Measurements from ENCODE around the gene ATXN10.

The ATXN10 gene

DNA sequence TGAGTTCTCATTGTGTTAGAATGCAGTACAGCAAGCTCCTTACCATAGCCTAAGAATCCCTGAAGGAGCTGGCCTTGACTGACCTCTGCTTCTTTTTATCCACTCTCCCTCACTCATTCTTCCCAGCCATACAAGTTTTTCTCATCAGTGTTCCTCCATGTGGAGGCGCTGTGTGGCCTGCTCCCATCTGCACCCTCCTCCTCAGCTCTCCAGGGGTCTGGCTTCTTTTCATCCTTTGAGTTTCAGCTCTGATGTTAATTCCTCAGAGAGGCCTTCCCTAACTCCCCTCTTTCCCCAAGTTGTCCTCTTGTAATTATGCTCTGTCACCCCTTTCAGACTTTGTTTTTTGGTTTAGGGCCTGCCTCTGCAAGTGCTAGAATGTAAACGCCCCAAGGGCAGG is 160.5 kb downstream of the ATXN10 start:
- no peak for DNase-seq

DNA sequence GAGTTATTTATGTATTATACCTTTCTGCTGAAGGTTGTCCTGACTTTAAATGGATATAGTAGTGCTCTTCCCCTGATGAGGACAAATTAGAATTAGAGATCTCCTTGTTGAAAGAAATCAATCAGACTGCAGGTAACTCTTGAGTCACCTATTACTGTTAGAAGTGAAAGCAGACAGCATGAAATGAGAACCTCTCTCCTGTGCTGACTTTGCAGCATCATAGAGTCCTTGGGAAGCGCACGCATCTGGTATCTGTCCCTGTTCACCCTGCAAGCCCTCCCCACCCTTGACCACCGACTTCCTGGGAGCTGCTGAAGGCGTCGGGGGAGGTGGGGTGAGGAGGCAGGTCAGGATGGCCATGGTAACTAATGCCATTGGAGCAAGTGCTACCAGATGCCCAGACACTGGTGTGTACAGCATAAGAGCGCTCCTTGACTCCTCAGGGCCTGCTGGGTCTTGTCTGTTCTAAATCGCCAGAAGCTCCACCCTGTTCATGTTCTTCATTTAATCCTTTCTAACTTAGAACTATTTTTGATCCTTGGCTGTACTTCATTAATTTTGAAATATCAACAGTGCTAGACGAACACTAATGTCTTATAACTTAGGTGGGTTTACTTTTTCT is 161.4 kb downstream of the ATXN10 start:
- DNase-seq, result no peak

DNA sequence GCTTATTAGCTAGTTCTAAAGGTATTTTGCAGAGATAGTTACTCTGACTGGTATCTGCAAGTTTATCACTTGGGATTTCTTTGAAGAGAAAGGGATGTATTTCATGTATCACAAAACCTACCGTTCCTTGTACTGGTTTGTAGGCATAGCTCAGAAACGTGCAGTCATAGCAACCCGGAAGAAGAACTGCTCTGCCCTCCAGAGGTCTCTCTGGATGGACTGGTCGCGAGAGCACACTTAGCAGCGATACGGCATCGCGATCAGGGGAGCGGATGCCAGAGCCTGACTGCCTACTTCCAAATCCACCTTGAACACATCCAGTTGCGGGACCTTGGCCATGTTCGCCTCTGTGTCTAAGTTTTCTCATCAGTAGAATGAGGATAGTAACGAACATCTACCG is 162.0 kb downstream of the ATXN10 start:
- DNase-seq, result no peak

DNA sequence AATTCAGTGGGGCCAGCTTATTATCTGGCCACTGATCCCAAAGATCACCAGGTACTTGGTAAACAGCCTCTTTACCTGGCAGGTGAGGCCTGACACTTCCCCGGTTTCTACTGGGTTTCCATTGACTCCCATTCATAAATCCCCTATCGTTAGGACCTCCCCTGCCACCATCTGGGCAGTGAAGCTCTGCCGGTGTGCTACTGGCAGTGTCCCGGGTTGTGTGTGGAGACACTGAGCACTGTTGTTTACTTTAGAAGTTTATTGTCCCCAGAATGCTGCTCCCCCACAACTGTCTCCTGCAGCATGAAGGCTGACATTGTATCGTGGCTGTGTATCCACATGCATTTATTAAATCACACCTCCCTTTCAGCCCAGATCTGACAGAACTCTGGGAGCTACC is 162.6 kb downstream of the ATXN10 start:
- DNase-seq, result no peak

DNA sequence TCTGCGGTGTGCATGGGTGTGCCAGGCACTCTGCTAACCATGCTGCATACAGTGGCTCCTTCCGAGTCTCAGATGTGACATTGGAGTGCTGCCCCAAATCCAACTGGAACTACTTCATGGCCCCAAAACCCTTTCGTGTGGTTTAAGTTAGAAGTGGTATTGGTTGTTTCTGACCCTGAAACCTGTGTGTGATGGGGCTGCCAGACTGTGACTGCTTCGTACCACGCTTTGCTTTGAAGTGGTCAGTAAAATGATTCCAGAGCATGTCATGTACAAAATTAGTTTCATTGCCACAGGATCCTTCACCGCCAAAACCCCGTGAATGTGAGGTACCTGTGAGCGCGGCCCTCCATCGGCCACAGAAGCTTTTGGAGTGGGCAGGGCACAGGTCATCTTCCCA is 163.2 kb downstream of the ATXN10 start:
- DNase-seq, result no peak

DNA sequence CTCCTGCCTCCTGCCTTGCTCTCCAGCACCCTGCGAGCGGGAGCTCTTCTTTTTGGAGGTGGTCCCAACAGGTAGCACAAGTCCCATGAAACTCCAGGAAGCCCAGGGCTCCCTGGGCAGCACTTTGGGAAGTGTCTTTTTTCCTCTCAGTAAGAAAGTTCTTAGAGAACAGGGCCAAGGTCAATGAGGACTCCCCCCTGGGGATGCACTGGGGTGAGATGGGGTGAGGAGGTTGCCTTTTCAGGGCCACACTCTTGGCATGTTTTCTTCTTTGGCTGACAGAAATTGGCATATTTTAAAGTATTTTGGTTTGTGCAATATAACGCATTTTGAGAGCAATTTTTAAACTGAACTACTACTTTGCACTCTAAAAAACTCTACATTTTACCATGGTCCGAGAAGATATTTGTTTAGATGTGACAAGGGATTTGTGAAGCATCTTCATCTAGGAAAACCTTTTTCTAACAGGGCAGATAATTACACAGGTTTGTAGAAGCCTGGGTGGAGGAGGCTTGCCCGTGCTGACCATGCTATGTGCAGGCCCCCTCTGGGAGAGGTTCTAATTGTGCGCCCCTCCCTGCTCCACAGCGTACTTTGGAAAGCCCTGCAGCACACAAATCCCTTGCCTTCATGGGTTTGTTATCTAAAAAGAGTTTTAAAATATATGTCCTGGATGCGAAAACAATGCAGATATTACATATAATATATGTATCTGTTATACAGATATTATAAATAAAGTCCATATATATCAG is 165.0 kb downstream of the ATXN10 start:
- no peak for DNase-seq

DNA sequence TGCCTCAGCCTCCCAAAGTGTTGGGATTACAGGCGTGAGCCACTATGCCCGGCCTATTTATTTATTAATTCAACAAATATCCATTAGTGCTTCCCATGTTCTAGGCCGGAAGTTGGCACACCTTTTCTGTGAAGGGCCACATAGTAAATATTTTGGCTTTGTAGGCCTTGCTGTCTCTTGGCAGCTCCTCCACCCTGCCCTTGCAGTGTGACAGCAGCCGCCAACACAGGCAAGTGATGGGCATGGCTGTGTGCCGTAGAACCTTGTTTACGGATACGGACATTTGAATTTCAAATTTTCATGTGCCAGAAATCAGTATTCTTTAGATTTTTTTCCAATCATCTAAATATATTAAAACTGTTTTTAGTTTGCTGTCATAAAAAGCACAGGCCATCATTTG is 165.9 kb downstream of the ATXN10 start:
- no peak for DNase-seq

DNA sequence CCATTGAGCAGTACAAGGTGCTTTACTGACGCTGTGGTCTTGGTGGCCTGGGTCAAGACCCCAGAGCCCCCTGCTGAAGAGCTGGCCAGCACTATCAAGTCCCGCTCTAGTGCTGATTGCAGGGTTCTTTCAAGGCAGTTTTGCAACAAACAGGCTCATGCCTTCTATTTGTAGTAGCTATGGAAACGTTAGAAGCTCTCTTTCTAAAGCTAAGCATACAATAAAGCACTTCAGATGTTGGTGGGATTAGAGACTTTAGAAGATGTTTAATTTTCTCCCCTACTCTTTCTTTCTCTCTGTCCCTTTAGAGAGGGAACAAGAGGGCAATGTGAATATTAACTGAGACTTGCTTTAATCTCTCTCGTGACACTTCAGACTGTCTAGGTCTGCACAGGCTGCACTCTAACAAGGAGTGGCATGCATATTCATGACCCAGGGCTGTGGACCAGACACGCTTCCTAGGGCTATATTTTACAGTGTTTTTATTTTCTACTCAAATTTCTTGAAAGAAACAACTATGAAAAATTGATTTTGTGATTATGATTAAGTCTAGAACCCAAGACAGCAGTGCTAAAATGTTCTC is 166.8 kb downstream of the ATXN10 start:
- no peak for DNase-seq

DNA sequence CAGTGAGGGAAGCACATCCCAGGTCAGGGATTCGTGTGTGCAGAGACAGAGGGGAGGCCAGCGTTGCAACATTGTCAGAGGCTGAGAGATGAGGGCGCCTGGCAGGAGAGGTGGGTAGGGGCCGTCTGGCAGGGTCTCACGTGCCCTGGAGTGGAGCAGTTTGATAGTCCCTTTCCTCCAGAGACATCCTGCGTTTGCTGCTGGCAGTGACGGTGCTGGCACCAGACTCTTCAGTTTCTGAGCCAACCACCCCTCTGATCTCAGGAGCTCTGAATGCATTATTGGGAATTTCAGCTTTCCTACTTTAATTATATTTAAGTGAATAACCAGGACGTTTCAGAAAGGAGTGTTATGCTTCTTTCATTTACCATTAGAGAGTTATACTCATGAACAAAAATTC is 168.8 kb downstream of the ATXN10 start:
- no peak for DNase-seq

DNA sequence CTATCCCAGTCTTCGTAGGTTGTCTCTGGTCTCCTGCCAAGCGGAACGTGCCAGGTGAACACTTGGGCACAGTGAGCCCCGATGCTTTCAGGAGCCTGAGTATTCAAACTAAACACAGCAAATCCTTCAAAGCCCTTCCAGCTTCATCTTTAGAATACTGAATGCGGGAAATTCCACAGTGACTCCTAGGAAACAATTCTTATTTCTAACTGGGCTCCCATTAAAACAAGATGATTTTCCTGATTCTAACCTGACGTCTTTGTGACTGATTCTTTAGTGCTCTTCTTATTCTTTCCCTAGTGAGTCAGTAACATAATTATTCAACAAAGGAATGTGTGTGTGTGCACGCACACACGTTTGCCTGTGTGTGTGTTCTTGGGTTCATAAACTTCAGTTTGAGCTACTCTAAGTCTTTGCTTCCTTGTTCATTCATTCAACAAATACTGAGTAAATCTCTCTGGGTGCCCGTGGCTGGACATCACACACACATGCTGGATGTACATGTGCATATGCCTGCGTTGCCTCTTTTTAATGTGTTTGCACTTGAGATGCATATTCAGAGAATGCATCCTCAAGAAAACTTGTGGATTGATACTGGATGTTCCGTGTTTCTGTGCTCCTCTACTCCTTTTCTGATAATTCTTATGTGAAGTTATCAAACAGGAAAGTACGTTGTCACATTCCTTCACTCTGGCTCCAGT is 170.8 kb downstream of the ATXN10 start:
- no peak for DNase-seq

DNA sequence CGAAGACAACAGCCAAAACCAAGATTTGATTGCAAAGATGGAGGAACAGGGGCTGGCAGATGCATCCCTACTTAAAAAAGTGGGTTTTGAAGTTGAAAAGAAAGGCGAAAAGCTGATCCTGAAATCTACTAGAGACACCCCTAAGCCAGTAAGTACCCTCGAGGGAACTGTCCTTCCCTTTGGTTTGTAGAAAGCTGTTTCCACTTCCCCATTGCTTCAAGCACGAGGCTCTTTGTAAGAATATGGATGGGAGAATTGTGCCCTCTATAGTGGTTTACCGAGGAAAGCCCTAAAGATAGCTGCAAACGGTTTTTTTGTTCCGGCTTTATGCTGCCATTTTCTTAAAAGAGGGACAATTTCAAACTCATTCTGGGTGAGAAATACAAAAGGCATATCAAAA is 171.4 kb downstream of the ATXN10 start:
- no peak for DNase-seq

DNA sequence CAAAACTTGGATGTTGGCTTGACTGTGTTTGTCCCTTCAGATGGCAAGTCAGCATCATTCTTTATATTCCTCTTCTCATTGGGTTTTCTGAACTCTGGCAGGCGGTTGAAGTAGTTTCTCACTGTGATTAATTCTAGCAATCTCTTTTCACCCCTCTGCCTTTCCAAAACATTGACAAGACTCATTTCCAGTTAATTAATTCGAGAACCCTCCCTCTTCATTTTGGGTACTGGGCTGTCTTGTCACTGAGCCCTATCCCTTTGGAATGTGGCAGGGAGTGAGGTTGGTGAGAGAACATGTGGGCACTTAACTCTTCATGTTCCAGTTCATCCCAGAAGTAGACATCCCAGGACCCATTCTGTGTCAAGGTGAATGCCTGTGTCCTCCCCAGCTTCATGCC is 172.4 kb downstream of the ATXN10 start:
- DNase-seq, result no peak

DNA sequence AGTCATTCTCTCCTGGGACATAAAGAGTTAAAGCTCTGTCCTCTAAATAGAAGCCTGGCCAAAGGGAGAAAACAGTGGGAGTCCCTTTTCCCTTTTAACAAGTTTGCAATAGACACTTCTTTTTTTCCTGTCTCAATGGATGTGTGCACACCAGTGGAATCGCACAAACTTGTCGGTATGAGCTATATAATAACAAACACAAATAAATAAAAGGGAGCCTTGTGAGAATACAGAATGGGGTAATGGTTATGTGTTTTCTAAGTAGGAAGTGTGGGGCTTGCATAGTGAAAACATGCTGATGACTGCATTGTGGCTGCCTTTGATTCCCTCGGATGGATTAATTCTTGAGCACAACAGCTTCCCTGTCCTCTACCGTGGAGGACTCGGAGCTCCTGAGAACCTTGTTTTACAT is 173.4 kb downstream of the ATXN10 start:
- no peak for DNase-seq

DNA sequence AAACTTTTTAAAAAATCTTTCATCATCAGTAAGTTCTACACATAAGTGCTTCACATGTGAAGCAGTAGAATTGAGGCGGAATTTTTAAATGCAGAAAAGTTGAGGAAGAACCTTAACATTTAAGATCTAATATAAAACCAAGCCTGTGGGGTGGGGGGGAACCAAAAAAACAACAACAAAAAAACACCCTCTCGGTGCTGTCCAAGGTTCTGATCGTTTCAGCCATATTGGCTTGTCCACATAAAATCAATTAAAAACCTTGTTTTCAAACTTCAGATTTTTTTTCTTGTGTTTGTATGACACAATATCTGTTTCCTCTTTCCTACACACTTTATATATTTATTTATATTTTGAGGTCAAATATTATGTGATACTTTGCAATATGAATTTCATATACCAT is 175.3 kb downstream of the ATXN10 start:
- DNase-seq, result no peak

DNA sequence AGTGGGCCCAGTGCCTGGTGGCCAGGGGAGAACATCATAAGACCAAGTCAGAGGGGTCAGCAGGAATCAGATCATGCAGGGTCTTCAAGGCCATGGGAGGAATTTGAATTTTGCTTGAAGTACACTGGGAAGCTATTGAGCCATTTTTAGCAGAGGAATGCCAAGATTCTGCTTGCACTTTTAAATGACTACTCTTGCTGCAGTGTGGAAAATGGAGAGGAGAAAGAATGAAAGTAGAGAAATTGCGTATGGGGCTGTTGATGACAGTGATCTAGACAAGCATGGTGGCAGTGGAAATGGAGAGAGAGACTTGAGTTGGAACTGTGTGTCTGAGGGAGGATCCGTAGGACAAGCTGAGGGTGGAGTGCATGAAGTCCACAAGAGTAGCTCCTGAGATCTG is 177.3 kb downstream of the ATXN10 start:
- no peak for DNase-seq

DNA sequence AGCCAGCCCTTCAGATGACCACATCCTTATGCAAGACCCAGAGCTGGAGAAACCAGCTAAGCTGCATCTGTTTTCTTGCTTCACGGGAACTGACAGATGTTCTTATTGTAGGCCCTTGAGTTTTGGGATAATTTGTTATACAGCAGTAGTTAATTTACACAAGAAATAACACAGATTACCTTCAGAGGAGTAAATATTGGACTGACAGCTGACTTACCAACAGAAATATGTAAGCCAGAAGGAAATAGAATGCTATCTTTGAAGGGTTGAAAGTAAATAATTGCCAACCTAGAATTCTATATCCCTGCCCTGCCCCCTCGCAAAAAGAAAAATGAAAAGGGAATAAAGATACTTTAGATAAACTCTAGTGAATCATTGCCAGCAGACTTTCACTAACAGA is 181.2 kb downstream of the ATXN10 start:
- no peak for DNase-seq

DNA sequence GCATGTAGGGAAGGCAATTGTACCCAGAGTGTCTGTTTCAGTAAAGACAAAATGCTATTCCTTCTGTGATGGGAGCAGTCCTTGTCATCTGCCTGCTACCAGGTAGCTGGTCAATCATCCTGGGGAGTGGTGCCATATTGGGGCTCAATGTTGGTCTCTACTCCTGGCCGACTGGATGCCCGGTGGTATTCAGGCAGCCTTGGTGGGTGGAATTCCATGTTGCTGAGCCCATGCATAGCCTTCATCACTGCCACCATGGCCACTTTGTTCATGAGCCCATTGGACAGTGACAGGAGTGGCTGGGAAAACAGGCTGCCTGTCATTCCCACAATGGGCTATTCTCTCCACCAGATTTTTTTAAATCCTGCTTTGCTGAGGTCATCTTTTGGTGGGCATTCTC is 184.3 kb downstream of the ATXN10 start:
- no peak for DNase-seq

DNA sequence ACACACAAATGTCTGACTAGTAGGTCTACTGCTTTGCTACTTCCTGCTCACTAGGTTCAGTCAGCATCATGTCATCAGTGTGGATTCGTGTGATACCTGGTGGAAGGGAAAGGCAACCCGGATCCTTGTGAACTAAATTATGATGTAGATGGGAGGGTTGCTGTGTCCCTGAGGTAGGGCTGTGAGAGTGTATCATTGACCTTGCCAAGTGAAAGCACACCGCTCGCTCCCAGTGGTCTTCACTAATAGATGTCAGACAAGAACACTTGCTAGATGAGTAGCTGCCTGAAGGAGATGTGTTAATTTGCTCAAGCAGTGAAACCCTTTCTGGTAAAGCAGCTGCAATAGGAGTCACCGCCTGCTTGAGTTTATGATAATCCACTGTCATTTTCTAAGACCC is 185.9 kb downstream of the ATXN10 start:
- DNase-seq, result no peak

DNA sequence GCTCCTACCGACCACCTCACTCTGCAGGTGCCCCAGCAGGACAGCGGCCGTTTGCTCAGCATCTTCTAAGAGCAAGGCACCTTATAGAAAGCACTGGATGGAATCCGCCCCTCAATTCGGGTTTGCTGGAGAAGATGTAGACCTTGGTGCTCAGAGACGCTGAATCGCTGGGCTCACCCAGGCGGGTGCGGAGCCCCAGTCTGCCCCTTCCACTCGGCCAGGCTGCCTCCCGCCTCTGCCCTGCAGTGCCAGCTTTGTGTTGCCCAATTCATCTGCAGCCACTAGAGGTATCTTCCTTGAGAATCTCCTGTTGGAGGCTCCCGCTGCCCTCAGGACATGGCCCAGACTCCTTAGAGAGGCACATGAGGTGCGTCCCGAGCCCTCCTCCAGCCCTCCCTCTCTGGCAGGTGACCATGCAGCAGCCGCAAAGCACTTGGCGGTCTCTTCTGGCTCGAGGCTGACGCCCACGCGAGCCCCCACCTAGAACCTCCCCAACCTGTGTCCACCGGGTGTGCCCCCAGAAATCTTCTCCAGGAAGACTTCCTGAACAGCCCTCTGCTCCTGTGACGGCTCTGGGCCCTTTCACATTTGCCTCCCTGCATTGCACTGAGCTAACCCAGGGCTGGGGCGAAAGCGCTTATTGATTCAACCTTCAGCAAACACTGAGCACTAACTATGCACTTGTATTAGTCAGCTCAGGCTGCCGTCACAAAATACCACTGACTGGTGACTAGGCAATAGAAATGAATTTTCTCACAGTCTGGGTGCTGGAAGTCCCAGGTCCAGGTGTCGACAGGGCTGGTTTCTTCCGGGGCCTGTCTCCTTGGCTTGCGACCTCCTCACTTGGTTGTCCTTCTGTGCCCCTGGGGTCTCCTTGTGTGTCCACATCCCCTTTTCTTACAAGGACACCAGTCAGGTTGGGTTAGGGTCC is 187.9 kb downstream of the ATXN10 start:
- no peak for DNase-seq

DNA sequence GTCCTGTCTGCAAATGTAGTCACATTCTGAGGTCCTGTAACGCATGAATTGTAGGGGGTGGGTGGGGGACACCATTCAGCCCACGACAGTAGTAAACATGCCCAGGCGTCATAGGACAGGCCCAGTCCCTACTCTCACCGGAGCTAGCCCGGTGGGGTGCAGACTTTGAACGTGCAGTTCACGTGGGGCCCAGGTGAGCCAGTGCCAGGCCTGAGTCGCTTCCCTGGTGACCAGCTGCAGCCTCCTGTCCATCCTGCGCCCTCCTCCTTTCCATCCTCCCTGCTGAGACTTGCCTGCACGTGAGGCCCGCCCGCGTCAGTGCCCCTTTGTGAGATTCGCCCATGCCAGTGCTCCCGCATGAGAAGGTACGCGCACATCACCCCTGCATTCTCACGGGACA is 188.6 kb downstream of the ATXN10 start:
- DNase-seq, result no peak

DNA sequence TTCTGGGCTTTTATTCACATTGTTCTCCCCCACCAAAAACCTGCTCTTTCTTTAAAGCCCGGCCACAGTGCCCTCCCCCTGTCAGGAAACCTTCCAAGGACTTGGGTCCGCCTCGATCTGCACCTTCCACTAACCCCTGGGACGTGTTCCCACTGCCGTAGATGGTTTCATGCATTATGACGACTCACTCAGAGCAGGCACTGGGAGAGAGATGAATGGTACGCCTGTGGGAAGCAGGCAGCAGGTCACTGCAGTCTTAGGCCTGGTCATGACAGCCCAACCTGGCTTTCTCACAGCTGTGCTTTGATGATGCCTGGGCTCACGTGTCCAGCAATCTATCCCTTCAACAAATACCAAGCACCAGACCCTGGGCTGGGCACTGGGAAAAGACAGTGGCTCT is 189.6 kb downstream of the ATXN10 start:
- DNase-seq, result no peak

DNA sequence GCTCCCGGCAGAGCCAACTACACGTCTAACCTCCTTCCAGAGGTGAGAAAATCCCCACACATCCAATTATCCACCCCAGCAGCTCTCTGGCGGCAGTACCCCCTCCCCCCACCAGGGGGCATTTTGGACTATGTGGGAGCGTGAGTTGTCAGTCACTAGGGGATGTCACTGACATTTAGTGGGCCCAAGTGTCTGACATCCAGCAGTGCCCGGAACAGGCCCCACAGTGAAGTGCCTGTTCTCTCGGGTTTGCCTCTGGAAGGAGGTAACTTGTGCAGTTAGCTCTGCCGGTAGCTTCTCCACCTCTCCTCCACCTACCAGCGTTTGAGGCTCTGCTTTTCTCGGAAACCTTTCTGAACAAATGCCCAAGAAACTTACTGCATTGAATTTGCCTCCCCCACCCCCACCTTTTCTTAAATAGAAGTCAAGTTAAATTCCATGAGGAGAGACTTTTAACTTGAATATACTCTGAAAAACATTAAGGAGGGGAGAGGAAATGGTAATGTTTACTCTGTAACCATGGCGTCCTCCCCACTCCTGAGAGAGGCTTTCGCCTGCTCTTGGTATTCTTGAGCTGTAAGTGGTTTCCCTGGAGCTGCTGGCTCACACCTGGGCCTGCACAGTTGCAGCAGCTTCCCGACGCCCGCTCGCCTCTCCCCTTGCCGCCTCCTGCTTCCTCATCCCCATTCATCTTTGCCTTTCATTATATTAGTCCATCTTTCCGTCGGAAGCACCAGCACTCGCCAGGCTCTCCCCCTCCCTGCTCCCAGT is 192.5 kb downstream of the ATXN10 start:
- DNase-seq, result peak; percentile 11
